Inflammatory macrophage (primary cell): ENCODE results near the gene RSPH1.
A peak's percentile ranks its signal among the peaks of the same experiment; 100 is the strongest.

Experiments used
- DNase-seq, 2 donors: peaks; one replicate each; pipeline ENCODE4 v3.0.0-alpha.2; 2020 to 2022

Gene RSPH1

GRCh38 chr21:42512346-42513034, 16.5 kb upstream of the RSPH1 start:
- no peak for DNase-seq

- DNase-seq, result no peak
Measured at GRCh38 chr21:42509244-42509643, 13.2 kb upstream of the RSPH1 start.

GRCh38 chr21:42508371-42508770, 12.3 kb upstream of the RSPH1 start:
- DNase-seq, result no peak

- DNase-seq, result no peak
Measured at GRCh38 chr21:42507418-42507817, 11.4 kb upstream of the RSPH1 start.

- peak; percentile 48 to 62 for DNase-seq
Measured at GRCh38 chr21:42505090-42505726, 9.2 kb upstream of the RSPH1 start.

GRCh38 chr21:42503711-42504110, 7.7 kb upstream of the RSPH1 start:
- no peak for DNase-seq

GRCh38 chr21:42500736-42501135, 4.7 kb upstream of the RSPH1 start:
- no peak for DNase-seq

GRCh38 chr21:42500225-42500624, 4.2 kb upstream of the RSPH1 start:
- DNase-seq, result no peak

GRCh38 chr21:42499444-42500112, 3.6 kb upstream of the RSPH1 start:
- DNase-seq, result no peak

GRCh38 chr21:42498012-42498411, 2.0 kb upstream of the RSPH1 start:
- no peak for DNase-seq

GRCh38 chr21:42496839-42497202, 797 bp upstream of the RSPH1 start:
- DNase-seq, result no peak

GRCh38 chr21:42495765-42496119, 282 bp downstream of the RSPH1 start:
- no peak for DNase-seq

- DNase-seq, result no peak
Measured at GRCh38 chr21:42495027-42495426, 997 bp downstream of the RSPH1 start.

- DNase-seq, result no peak
Measured at GRCh38 chr21:42493109-42494060, 2.6 kb downstream of the RSPH1 start.

- DNase-seq, result no peak
Measured at GRCh38 chr21:42492201-42492600, 3.8 kb downstream of the RSPH1 start.

GRCh38 chr21:42491328-42491727, 4.7 kb downstream of the RSPH1 start:
- no peak for DNase-seq

GRCh38 chr21:42490720-42491119, 5.3 kb downstream of the RSPH1 start:
- DNase-seq, result peak in 1 of 2 donors; percentile 22

- DNase-seq, result no peak
Measured at GRCh38 chr21:42489991-42490390, 6.0 kb downstream of the RSPH1 start.

GRCh38 chr21:42489006-42489563, 6.9 kb downstream of the RSPH1 start:
- DNase-seq, result no peak

GRCh38 chr21:42486531-42486930, 9.5 kb downstream of the RSPH1 start:
- no peak for DNase-seq

GRCh38 chr21:42486072-42486471, 10.0 kb downstream of the RSPH1 start:
- no peak for DNase-seq

GRCh38 chr21:42484966-42485365, 11.1 kb downstream of the RSPH1 start:
- no peak for DNase-seq

- DNase-seq, result no peak
Measured at GRCh38 chr21:42481169-42481568, 14.9 kb downstream of the RSPH1 start.
